HG03196 (cell line): ENCODE measurements around the gene STRIP1.
A peak's percentile ranks its signal among the peaks of the same experiment; 100 is the strongest.
"Not testable (repeated sequence)": the region's sequence is repeated elsewhere in the genome, so short reads cannot be mapped to it uniquely, and the experiment has no call there.

Source experiments
- ATAC-seq: cut with Tn5 transposase; IDR thresholded peaks from one replicate; pipeline ENCODE4 v1.9.1; 2021; ENCODE audit not compliant: unreplicated experiment

The STRIP1 gene

GRCh38 chr1:110008971-110009565, 25.4 kb upstream of the STRIP1 start:
- no peak for ATAC-seq

- peak; percentile 95 for ATAC-seq
Observed at GRCh38 chr1:110011527-110012041, 22.8 kb upstream of the STRIP1 start.

- ATAC-seq: peak; percentile 50
Observed at GRCh38 chr1:110012100-110012780, 22.2 kb upstream of the STRIP1 start.

DNA sequence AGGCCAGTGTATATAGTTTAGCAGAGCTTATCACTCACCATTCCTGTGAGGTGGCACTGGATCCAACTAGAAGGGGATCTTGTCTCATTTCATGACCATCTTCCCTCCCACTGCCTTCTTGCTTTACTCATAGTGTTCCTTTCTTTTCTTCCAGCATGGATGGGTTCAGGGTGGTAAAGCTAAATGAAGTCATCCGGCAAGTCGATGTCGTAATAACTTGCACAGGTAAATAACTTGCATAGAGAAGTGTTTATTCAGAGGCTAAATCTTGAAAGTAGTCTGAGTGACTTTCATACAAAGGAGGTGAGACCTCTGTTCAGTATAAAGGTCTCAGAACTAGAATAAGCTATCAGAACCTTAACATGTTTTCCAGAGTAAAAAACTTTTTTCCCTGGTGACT, 16.6 kb upstream of the STRIP1 start:
- no peak for ATAC-seq

DNA sequence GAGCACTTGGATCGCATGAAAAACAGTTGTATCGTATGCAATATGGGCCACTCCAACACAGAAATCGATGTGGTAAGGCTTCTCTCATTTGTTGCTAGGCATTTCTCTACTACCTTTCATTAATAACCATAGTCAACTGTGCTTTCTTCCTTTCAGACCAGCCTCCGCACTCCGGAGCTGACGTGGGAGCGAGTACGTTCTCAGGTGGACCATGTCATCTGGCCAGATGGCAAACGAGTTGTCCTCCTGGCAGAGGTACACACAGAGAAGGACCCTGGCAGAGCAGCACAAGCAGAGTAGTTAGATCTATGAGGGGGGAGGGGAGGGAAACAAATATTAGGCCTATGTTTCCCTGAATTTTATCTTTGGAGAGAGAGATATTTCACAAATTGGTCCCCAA, 16.0 kb upstream of the STRIP1 start:
- no peak for ATAC-seq

DNA sequence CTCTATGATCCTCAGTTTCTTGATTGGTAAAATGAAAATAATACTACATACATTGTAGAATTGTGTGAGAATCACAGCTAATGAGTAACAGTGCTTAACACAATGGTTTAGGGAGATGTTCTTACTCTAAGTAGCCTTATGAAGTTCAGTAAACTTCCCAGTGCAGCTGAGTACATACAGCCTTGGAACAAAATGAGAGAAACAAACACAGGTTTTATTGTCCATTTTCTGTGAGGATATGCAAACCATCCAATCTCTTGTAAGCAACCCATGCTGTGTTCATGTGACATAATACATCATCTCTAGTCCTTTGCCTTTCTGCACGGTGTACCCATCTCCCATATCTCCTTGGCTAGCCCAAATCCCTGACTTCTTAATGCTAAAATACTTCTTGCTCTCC, 14.7 kb upstream of the STRIP1 start:
- no peak for ATAC-seq

DNA sequence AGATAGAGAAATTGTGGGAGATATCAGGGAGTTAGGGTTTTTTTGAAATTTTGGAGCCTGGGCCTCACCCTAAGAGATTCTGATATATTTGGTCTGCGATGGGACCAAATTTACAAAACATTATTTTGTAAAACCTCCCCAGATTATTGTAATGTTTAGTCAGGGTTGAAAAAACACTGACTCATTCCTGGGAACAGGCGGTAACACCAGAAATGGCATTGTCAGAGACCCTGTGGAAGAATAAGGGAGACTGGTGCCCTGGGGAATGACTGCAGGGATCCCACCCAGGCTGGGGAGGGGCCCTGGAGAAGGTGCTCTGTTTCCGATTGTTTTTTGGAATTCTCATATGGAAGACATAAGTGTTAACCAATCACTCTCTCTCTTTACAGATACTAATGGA, 13.1 kb upstream of the STRIP1 start:
- no peak for ATAC-seq

DNA sequence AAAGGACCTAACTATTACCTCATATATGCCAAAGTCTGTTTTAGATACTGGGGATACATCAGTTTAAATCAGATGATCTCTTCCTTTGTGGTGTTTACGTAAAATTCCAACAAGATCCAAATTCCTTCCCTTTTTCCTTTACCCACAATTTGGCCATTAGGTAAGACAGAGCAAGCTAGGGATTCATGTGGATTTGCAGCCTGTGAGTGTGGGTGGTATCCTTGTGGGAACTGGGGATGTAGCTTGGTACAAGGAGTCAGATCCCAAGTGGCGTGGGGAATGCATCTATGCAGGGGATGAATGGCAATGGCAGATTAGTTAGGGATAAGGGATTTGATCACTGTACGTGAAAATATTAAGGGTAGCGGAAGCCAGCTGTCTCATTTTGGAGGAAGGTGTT, 9.8 kb upstream of the STRIP1 start:
- no peak for ATAC-seq

GRCh38 chr1:110030687-110031086, 3.7 kb upstream of the STRIP1 start:
- ATAC-seq: not testable (repeated sequence)

DNA sequence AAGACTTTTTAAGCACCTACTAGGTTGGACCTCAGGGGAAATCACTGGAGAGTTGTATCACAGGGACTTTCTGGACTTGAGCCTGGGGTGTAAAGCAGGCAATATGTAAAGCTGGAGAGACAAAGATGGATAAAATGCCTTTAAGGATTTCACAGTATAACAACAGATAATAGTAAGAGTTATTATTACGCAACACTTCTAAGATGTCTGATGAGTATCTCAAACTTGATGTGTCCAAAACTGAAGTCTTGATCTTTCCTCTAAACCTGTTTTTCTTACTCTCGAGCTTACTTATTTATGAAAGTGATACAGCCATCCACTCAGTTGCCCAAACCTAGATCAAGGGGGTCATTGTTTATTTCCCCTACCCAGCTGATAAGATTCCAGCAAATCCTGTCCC, 2.1 kb upstream of the STRIP1 start:
- no peak for ATAC-seq

- no peak for ATAC-seq
Observed at GRCh38 chr1:110033421-110033820, 1.0 kb upstream of the STRIP1 start.

DNA sequence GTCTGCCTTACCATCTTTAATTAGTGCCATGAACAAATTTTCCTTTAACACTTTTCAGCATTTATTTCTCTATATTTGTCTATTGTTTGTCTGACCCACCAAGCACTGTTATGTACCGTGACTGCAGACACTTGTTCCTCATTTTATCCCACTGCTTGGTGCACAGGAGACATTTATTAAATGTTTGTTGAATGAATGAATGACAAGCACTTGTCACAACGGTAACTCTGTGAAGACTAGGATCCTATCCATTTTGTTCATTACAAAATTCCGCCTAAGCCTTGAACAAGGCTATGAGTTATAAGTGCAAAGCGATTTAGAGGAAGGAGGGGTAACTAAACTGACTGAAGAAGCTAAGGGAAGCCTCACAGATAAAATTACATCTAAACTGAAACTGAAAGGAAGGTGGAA, 379 bp upstream of the STRIP1 start:
- no peak for ATAC-seq

- no peak for ATAC-seq
Observed at GRCh38 chr1:110035236-110035752, 870 bp downstream of the STRIP1 start.

DNA sequence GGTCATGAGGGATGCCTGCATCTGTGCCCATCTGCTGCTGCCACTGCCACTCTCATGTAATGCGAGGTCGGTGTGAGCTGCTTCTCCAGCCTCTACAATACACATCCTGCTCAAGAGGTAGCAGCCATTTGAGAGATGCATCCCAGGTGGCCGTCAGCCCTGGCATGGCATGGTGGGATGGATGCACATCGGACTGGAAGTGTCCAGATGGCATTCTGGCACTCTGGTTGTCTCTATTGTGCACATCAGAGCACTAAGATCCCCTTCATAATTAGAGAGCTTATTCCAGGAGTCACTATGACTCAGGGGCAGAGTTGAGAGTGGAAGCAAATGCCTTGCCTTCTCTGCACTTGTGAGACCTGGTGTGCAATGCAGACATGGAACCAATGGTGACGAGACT, 3.8 kb downstream of the STRIP1 start:
- no peak for ATAC-seq

DNA sequence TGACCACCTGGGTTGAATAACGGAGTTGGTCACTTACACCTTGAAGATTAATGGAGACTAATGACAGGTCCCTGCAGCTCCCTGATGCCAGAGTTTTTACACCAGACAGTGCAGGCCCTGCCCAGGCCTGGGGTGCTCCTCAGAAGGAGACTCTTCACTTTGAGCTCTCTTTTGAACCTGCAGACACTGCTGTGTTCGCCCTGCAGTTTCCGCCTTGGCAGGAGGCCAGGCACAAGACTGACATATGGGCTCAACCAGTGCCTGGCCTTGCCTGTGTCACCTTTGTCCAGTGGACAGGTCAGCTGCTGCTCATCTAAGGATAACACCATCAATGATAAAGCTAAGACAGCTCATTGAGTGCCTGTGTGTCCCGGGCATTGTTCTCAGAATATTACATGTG, 5.2 kb downstream of the STRIP1 start:
- ATAC-seq: no peak

DNA sequence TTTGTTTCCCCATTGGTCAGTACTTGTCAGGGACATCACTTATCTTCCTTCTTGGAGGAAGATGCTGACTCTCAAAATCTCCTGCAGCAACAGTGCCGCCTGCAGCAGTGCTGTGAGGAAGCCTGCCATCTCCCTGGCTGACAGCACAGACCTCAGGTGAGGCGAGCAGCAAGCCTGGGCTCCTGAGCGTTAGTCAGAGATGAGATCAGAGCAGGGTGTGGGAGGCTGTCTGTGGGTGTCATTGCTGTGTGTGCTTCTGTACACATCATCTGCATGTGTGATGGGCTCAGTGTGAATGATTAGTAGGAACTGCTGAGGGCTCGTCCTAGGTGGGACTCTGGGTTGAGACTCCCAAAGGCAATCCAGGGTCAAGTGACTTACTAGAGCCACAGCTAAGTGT, 6.1 kb downstream of the STRIP1 start:
- no peak for ATAC-seq

DNA sequence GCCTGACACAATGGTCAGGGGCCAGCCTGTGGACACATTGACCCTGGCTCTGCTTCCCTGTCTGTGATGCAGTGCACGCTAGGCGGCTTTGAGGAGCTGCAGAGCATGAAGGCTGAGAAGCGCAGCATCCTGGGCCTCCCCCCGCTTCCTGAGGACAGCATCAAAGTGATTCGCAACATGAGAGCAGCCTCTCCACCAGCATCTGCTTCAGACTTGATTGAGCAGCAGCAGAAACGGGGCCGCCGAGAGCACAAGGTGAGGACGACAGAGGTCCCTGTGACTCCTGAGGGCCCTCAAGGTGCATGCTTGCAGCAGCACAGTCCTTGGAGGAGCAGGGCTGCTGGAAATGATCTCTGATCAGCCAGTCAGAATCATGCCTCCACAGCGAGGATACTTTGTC, 8.6 kb downstream of the STRIP1 start:
- no peak for ATAC-seq

DNA sequence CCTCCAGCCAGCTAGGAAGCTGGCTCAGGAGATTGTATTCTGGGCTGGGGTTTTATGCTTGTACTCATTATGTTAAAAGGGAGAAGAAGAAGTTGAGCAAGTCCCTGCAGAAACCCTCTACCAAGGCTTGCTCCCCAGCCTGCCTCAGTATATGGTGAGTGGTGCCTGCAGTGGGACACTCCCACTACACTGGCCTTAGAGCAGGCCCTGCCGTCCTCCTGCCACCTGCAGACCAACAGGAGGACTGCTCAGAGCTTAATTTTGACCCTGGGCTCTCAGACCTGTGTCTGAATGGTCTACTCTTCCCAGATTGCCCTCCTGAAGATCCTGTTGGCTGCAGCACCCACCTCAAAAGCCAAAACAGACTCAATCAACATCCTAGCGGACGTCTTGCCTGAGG, 13.0 kb downstream of the STRIP1 start:
- ATAC-seq: no peak

DNA sequence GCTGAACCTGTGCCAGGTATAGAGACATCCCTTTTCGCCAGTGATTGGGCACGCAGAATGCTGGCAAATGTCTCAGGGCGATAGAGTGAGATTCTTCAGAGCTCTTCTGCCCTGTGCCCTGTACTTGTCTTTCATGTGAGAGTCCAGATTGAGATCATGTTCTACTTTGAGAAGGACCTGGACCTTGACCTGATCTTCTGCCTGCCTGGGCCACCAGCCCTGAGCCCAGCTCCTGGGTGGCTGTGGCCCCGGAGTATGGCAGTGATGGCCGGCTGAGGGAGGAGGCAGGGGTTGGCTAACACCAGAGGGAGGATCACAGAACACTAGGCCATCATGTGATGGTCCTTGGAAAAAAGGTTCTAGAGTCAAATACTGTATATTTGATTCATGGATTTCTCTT, 13.8 kb downstream of the STRIP1 start:
- no peak for ATAC-seq

DNA sequence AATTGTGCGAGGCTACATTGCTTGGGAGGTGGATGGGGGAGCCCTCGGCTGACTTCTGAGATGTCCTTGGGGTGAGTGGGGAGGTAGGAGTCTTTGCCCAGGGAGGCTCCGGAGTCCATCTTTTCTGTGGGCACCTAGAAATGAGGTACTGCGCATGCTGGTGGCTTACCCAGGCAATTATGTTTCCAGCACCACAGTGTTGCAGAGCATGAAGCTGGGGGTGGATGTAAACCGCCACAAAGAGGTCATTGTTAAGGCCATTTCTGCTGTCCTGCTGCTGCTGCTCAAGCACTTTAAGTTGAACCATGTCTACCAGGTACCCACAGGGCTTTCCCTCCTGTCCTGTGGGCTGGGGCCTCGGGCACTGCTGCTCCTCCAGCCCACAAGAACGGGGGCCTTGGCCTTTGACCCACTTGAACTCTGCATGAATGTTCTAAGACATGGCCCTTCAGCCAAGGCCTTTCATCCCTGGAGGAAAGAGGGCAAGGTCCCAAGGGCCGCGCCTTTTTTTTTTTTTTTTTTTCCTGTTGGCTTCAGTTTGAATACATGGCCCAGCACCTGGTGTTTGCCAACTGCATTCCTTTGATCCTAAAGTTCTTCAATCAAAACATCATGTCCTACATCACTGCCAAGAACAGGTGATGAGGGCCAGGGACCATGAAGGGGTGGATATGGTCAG, 14.6 kb downstream of the STRIP1 start:
- no peak for ATAC-seq

GRCh38 chr1:110049801-110050601, 15.6 kb downstream of the STRIP1 start:
- no peak for ATAC-seq
